EL (cell line): ENCODE results near the gene CLEC19A.

Source experiments
- DNase-seq: peaks from one replicate; pipeline ENCODE4 v3.0.0-alpha.2; 2016

Gene CLEC19A

GRCh38 chr16:19330841-19331397, 45.4 kb downstream of the CLEC19A start:
- peak; percentile 59 for DNase-seq

- DNase-seq: no peak
These were observed 46.3 kb downstream of the CLEC19A start for GRCh38 chr16:19331794-19332193.

- DNase-seq: no peak
These were observed 52.8 kb downstream of the CLEC19A start for GRCh38 chr16:19338335-19338734.

GRCh38 chr16:19344224-19344801, 58.8 kb downstream of the CLEC19A start:
- no peak for DNase-seq

- no peak for DNase-seq
These were observed 59.4 kb downstream of the CLEC19A start for GRCh38 chr16:19344980-19345379.

GRCh38 chr16:19346335-19346922, 60.9 kb downstream of the CLEC19A start:
- no peak for DNase-seq

- no peak for DNase-seq
These were observed 62.6 kb downstream of the CLEC19A start for GRCh38 chr16:19348125-19348524.

- peak; percentile 14 for DNase-seq
These were observed 63.2 kb downstream of the CLEC19A start for GRCh38 chr16:19348578-19349315.

- DNase-seq: no peak
These were observed 68.8 kb downstream of the CLEC19A start for GRCh38 chr16:19354371-19354770.

GRCh38 chr16:19356024-19356952, 70.8 kb downstream of the CLEC19A start:
- DNase-seq: no peak

GRCh38 chr16:19359556-19359955, 74.0 kb downstream of the CLEC19A start:
- DNase-seq: no peak
